ENCODE measurements around the gene RYR2.

Gene RYR2

GRCh38 chr1:237383791-237384190, 341.8 kb downstream of the RYR2 start:
- no peak overlapping the region for H3K4me3 ChIP-seq (ENCODE audit: low read depth, low read length)
- TF ChIP-seq CTCF (IDR thresholded peaks at IDR 0.05; ENCODE audit: borderline replicate concordance, insufficient read depth, low read depth, low read length) = no peak

- no peak for TF ChIP-seq CTCF (IDR thresholded peaks at IDR 0.05; ENCODE audit: borderline replicate concordance, insufficient read depth, low read depth, low read length)
Observed at GRCh38 chr1:237384213-237384612, 342.2 kb downstream of the RYR2 start.

GRCh38 chr1:237386362-237387143, 344.6 kb downstream of the RYR2 start:
- TF ChIP-seq CTCF (IDR thresholded peaks at IDR 0.05; ENCODE audit: borderline replicate concordance, insufficient read depth, low read depth, low read length) = peak; percentile 55; the same call in 1 of the 2 replicates
- H3K4me3 ChIP-seq (ENCODE audit: low read depth, low read length) = no peak overlapping the region

More at GRCh38 chr1:237384213-237384612, 342.2 kb downstream of the RYR2 start:
- H3K4me3 ChIP-seq (ENCODE audit: low read depth, low read length) = no peak overlapping the region

GRCh38 chr1:237387144-237387505, 345.1 kb downstream of the RYR2 start:
- no peak overlapping the region for H3K4me3 ChIP-seq (ENCODE audit: low read depth, low read length)
- TF ChIP-seq CTCF (IDR thresholded peaks at IDR 0.05; ENCODE audit: borderline replicate concordance, insufficient read depth, low read depth, low read length) = no peak

- TF ChIP-seq CTCF (IDR thresholded peaks at IDR 0.05; ENCODE audit: borderline replicate concordance, insufficient read depth, low read depth, low read length) = no peak
- no peak overlapping the region for H3K4me3 ChIP-seq (ENCODE audit: low read depth, low read length)
Observed at GRCh38 chr1:237390823-237391222, 348.8 kb downstream of the RYR2 start.

GRCh38 chr1:237393632-237394031, 351.6 kb downstream of the RYR2 start:
- no peak for TF ChIP-seq CTCF (IDR thresholded peaks at IDR 0.05; ENCODE audit: borderline replicate concordance, insufficient read depth, low read depth, low read length)
- no peak overlapping the region for H3K4me3 ChIP-seq (ENCODE audit: low read depth, low read length)

- no peak for TF ChIP-seq CTCF (IDR thresholded peaks at IDR 0.05; ENCODE audit: borderline replicate concordance, insufficient read depth, low read depth, low read length)
- no peak overlapping the region for H3K4me3 ChIP-seq (ENCODE audit: low read depth, low read length)
Observed at GRCh38 chr1:237394281-237394680, 352.3 kb downstream of the RYR2 start.
